ENCODE measurements around the gene NFE2L2. TPM values are rescaled to one million over a fixed set of nuclear protein-coding genes. Genes with fewer than 3 reads are reported as not detected.

NFE2L2 gene
- total and polyA plus RNA-seq, 2 experiments from 2014 or later: 35.0 to 39.1 TPM

- DNase-seq (ENCODE audit: low spot score) (peak; percentile 93), ATAC-seq (peak; percentile 94)
- Mint-ChIP-seq H3K36me3 (ENCODE audit: low read depth) (peaks cover 34% of the 10 kb centered on the region), H3K4me1 (peaks cover 62% of the 10 kb centered on the region), H3K27me3 (ENCODE audit: insufficient read depth, low read depth, poor library complexity) (peaks cover 10% of the 10 kb centered on the region), H3K9me3 (peaks cover 21% of the 10 kb centered on the region), H3K4me3 (no peak overlapping the region), H3K27ac (no peak overlapping the region)
- H4K20me1 ChIP-seq (replicated peaks; ENCODE audit: insufficient read depth): peaks cover 53% of the 10 kb centered on the region
- 0 out of 2 replicates have a peak, but pooled peaks cover 6% of the 10 kb centered on the region for H3K36me3 ChIP-seq (ENCODE audit: insufficient read depth)
- H3K4me2 ChIP-seq: peak overlapping the region; percentile 41; the same call in 1 of the 2 replicates
- H3K9me2 ChIP-seq (ENCODE audit: insufficient read depth): no peaks in the 10 kb centered on the region
- H2AFZ ChIP-seq: no peak overlapping the region
- H3F3A ChIP-seq (replicated peaks; ENCODE audit: low read depth): no peaks in the 10 kb centered on the region
- H3K27ac ChIP-seq (ENCODE audit: low read depth): peak overlapping the region; percentile 58
- H3K4me3 ChIP-seq: no peak overlapping the region
- peaks cover 30% of the 10 kb centered on the region for H3K4me1 ChIP-seq (ENCODE audit: insufficient read depth)
- H3K27me3 ChIP-seq (ENCODE audit: insufficient read depth): no peaks in the 10 kb centered on the region
- TF ChIP-seq POLR2AphosphoS5 (IDR thresholded peaks at IDR 0.05; ENCODE audit: low read depth) (no peak), EZH2 (IDR thresholded peaks at IDR 0.05; ENCODE audit: low read depth, unreplicated experiment) (no peak), STAT1 (IDR thresholded peaks at IDR 0.05; ENCODE audit: unreplicated experiment) (no peak), ZNF331 (CRISPR knock-in tag; IDR thresholded peaks at IDR 0.05; ENCODE audit: low read depth) (no peak), CREB1 (CRISPR knock-in tag; IDR thresholded peaks at IDR 0.05; ENCODE audit: low read depth) (0 out of 2 replicates have a peak, but pooled peaks have one; percentile 4), REST (IDR thresholded peaks at IDR 0.05; ENCODE audit: unreplicated experiment) (no peak), ZNF462 (CRISPR knock-in tag; IDR thresholded peaks at IDR 0.05) (no peak), NANOG (IDR thresholded peaks at IDR 0.05; ENCODE audit: borderline replicate concordance) (no peak)
- TF ChIP-seq, protein P1, sequence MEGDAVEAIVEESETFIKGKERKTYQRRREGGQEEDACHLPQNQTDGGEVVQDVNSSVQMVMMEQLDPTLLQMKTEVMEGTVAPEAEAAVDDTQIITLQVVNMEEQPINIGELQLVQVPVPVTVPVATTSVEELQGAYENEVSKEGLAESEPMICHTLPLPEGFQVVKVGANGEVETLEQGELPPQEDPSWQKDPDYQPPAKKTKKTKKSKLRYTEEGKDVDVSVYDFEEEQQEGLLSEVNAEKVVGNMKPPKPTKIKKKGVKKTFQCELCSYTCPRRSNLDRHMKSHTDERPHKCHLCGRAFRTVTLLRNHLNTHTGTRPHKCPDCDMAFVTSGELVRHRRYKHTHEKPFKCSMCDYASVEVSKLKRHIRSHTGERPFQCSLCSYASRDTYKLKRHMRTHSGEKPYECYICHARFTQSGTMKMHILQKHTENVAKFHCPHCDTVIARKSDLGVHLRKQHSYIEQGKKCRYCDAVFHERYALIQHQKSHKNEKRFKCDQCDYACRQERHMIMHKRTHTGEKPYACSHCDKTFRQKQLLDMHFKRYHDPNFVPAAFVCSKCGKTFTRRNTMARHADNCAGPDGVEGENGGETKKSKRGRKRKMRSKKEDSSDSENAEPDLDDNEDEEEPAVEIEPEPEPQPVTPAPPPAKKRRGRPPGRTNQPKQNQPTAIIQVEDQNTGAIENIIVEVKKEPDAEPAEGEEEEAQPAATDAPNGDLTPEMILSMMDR (conservative IDR thresholded peaks at IDR 0.05; ENCODE audit: low read depth in 2 of 2): peak; percentile 90 to 93
- TF ChIP-seq, protein P2, sequence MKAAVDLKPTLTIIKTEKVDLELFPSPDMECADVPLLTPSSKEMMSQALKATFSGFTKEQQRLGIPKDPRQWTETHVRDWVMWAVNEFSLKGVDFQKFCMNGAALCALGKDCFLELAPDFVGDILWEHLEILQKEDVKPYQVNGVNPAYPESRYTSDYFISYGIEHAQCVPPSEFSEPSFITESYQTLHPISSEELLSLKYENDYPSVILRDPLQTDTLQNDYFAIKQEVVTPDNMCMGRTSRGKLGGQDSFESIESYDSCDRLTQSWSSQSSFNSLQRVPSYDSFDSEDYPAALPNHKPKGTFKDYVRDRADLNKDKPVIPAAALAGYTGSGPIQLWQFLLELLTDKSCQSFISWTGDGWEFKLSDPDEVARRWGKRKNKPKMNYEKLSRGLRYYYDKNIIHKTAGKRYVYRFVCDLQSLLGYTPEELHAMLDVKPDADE (IDR thresholded peaks at IDR 0.05): no peak
- peaks cover 100% of the 10 kb centered on the region for H3K79me2 ChIP-seq (replicated peaks; ENCODE audit: insufficient read depth)
These were observed 9.9 kb downstream of the NFE2L2 start for GRCh38 chr2:177254433-177255226.

All from GM23338 (cell line).